CD4-positive, alpha-beta T cell treated with Interleukin-1 beta for 1 hour (primary cell): ENCODE data around the gene RTP5.
"Not testable (repeated sequence)": the region's sequence is repeated elsewhere in the genome, so short reads cannot be mapped to it uniquely, and the experiment has no call there.

Experiments
- DNase-seq, 2 donors: peaks; one replicate each; pipeline ENCODE4 v3.0.0-alpha.2; 2020 to 2022

The RTP5 gene

DNA sequence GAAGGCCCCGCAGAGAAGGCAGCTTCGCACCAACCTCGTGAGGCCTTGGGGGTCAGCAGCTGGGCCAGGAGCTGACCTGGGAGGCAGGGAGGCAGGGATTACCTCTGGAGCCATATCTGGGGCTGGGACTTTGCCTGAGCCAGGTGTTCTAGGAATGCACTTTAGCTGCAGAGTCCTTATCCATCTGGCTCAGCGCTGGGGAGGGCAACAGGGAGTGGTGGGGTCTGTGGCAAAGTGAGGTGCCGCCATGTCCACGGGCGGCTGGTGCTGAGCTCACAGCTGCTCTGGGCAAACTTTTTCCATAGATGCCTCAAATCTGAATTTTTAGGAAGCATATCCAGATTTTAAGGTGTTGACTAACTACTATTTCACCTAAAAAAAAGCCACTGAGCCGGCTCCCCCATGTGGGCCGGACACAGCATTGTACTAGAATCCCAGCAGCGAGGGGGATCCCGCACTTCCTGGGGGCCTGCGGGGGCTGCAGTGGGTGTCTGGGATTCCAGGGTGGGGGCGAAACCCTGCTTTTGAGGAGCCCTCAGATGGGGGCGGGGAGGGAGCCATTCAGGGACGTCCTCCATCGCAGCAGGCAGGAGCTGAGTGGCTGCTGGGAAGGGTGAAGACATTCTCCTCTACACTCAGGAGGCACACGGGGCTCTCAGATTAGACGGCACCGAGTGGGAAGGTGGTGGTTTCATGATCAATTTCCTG is 34.6 kb downstream of the RTP5 start:
- DNase-seq: no peak

- DNase-seq: no peak
These were observed 35.5 kb downstream of the RTP5 start for GRCh38 chr2:241904791-241905710.

DNA sequence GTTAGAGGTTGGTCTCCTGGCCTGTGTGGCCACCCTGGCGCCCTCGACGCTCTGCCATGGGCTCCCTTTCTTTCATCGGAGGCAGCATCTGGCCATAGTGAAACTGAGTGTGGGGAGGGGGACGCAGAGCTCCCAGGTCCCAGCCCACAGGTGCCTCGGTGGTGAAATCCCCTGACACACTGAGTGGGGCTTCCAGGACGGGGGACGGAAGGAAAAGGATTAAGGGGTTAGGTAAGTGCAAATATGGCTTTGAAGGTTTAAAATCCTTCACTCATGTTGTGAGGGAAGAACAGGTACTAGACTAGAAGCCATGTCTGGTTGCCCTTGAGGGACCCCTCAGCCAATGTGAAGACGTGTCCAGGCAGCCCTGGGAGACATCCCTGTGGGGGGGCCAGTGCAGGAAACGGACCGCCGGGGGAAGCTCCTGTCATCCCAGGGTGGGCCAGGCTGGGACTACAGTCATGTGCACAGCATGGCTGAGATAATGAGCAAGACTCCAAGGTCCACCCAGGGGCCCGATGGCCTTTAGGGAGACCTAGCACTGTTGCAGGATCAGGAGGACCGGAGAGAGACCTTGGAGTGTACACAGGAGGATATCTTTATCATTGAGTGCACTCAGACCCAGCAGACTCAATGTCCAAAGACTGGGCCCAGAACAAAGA is 36.3 kb downstream of the RTP5 start:
- DNase-seq: no peak

DNA sequence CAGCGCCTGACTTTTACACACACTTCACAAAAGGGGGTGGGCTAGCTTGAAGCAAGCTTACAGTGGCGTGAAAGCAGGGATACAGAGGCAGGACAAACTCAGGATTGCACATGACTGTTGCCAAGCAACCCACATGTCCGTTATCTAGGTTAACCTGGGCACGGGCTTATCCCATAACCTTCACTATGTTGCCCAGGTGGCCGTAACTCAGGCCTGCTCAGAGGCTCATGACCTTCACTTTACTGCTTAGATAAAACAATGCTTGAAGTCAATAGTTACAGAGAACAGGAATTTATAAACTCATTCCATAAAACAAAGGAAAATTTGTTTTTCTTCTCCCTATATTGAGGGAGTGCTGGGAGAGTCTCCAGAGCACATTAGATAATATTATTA is 36.8 kb downstream of the RTP5 start:
- DNase-seq: not testable (repeated sequence)

GRCh38 chr2:241906826-241907570 is 37.5 kb downstream of the RTP5 start:
- DNase-seq: no peak

DNA sequence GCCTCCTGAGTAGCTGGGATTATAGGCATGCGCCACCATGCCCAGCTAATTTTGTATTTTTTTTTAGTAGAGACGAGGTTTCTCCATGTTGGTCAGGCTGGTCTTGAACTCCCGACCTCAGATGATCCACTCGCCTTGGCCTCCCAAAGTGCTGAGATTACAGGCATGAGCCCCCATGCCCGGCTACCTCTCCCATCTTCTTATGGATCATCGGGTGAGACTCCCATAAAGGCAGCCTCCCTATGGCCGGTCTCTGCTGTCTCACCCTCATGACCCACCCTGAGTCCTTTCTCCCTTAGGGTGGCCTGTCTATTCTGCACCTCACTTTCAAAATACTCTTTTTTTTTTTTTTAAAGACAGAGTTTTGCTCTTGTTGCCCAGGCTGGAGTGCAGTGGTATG is 38.3 kb downstream of the RTP5 start:
- not testable (repeated sequence) for DNase-seq

- DNase-seq: no peak
These were observed 39.3 kb downstream of the RTP5 start for GRCh38 chr2:241908686-241909420.

- no peak for DNase-seq
These were observed 40.2 kb downstream of the RTP5 start for GRCh38 chr2:241909769-241910168.

- DNase-seq: no peak
These were observed 41.3 kb downstream of the RTP5 start for GRCh38 chr2:241910604-241911520.

- no peak for DNase-seq
These were observed 42.0 kb downstream of the RTP5 start for GRCh38 chr2:241911551-241911950.

DNA sequence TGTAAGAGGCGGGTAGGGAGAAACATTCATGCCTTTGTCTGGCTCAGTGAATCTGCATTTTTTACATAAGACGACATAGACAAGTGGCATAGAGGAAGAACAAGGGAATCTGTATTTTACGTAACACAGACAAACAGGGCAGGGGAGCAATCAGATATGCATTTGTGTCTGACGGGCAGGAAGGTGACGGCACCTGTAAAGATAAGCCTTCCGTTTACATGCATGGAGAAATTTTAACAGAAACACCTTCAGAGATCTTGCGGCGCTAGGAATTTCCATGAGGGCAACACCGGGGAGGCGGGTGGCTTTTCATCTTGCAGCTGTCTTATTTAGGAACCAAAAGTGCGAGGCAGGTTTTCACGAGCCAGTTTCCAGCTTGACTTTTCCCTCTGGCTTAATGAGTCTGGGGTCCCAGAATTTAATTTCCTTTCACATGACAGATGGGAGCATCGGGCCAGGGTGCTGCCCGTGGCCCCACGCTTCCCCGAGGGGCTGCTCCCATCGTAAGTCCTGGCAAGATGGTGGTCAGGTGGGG is 42.6 kb downstream of the RTP5 start:
- no peak for DNase-seq

DNA sequence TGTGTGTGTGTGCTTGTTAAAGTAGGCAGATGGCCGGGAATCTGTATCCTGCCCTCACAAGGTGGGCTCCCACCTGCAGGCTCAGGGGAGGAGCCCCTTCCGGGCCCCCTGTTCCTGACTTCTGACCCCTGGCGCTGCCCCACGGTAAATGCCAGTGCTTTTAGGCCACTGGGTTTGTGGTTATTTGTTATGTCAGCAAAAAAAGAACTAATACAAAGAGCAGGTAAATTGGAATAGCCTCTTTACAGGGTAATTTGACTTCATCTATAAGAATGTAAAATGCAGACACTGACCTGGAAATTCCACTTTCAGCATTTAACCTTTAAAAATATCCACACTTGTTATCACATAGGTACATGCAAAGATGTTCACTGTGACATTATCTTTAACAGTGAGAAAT is 44.2 kb downstream of the RTP5 start:
- no peak for DNase-seq

DNA sequence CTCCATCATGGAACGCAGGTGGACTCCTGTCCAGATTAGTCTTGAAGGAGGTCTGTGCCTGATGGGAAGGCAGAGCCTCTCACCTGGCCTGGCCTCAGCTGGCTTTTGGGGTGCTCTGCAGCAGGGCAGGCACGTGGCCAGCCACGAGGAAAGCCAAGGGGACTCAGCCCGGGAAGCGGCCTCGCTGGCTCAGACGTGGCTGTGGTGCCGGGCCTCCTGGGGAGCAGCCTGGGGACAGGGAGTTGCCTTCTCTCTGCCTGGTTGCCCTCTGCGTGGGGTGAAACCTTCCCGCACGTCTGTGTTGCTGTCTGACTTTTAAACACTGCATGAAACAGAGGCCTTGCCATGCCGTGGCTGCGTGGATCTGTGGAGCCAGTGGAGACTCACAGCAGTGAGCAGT is 45.0 kb downstream of the RTP5 start:
- no peak for DNase-seq

- DNase-seq: not testable (repeated sequence)
These were observed 52.1 kb downstream of the RTP5 start for GRCh38 chr2:241921631-241922030.

GRCh38 chr2:241922411-241922810 is 52.9 kb downstream of the RTP5 start:
- DNase-seq: no peak

DNA sequence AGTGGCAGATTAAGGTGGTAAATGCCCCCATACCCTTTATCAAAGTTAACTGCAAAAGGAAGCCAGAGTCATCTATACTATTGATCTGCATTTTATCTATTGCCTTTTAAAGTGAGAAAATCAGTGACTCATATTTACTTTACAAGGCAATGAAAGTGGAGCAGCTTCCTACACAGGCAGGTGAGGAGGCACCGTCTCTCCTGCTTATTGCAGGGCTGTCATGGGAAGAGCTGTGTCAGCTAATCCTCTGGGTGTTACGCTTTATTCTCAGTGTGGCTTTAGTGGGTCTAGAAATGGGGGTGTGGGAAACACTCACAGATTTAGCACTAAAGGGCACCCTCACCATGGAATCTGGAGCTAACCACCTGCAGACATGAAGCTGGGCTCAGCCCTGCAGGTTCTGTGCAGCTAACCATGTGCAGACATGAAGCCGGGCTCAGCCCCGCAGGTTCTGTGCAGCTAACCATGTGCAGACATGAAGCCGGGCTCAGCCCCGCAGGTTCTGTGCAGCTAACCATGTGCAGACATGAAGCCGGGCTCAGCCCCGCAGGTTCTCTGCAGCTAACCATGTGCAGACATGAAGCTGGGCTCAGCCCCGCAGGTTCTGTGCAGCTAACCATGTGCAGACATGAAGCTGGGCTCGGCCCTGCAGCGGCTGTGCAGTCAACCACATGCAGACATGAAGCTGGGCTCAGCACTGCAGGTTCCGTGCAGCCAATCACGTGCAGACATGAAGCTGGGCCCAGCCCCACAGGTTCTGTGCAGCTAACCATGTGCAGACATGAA is 53.5 kb downstream of the RTP5 start:
- DNase-seq: not testable (repeated sequence)
